Caki2 (cell line): ENCODE data around the gene CCDC172. TPM values are rescaled to one million over a fixed set of nuclear protein-coding genes. Genes with fewer than 3 reads are reported as not detected.

Source experiments
- DNase-seq: peaks from one replicate; pipeline ENCODE4 v3.0.0-alpha.2; 2015; ENCODE audit warnings: low read depth
- in situ Hi-C: cut with HindIII; loops from 2 replicates; pipeline ENCODE4 v1.10.0; 2016; ENCODE audit warnings: low sequenced_read_pairs, low pct_unique_long_range_greater_than_20kb, mixed read lengths
- total RNA-seq: library from RNA; depleted of rRNA; stranded (reverse); fragments of >200 nt; shearing (Covaris generic); gene quantifications from 2 replicates; pipeline ENCODE4 v1.2.3, GENCODE V29; 2014; ENCODE audit warnings: low replicate concordance; rRNA removed

The CCDC172 gene
- total RNA-seq, 1 experiment from 2014 or later, result not detected

GRCh38 chr10:116403740-116404250 lies 79.5 kb downstream of the CCDC172 start:
- in situ Hi-C loops, result no loop called here
- DNase-seq, result no peak

DNA sequence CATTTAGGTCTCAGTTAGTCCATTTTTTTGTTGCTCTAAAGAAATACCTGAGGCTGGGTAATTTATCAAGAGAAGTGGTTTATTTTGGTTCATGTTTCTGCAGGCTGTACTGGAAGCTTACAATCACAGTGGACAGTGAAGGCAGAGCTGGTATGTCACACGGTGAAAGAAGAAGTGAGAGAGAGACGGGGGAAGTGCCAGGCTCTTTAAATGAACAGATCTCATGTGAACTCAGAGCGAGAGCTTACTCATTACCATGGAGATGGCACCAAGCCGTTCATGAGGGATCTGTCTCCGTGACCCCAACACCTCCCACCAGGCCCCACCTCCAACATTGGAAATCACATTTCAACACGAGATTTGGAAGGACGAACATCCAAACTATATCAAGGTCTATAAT lies 84.5 kb downstream of the CCDC172 start:
- DNase-seq, result no peak
- in situ Hi-C loops, result no loop called here

DNA sequence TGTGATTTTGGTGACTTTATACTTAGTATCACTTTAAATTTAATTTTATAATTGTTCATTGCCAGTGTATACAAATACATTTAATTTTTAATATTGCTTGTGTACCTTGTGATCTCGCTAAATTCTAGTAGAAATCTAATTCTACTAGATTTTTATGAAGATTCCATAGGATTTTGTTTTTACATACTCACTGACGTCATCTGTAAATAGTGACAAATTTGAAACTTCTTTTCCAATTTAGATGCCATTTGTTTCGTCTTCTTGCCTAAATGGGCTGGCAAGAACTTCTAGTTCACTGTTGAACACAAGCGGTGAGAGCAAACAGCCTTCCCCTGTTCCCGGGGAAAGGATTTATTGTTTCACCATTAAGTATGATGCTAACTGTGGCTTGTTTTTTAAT lies 86.1 kb downstream of the CCDC172 start:
- DNase-seq, result no peak
- in situ Hi-C loops, result no loop called here

DNA sequence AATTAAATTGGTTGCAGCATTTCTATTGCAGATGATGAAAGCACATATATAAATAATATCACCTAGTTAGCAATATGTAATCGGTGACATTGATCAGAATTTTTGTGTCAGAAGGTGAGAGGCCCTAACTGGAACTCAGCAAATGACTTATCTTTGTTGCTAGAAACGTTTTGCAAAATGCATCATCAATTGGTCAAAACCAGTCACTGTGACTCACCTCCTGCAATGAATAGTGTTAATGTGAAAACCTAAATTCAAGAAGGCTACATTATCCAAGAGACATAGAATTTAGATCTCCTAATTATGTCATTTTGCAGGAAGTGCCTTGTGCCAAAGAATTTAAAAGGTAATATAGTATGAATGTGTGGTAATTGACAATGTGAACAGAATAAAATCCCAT lies 93.6 kb downstream of the CCDC172 start:
- in situ Hi-C loops, result no loop called here
- DNase-seq, result no peak

DNA sequence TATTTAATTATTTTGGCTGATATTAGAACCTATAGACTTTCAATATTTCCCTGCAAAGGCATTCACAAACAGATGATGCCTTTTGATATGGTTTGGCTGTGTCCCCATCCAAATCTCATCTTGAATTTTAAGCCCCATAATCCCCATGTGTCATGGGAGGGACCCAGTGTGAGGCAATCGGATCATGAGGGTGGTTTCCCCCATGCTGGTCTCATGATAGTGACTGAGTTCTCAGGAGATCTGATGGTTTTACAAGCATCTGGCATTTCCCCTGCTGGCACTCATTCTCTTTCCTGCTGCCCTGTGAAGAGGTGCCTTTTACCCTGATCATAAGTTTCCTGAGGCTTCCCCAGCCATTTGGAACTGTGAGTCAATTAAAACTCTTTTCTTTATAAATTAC lies 94.1 kb downstream of the CCDC172 start:
- no peak for DNase-seq

GRCh38 chr10:116421815-116422214 lies 97.6 kb downstream of the CCDC172 start:
- in situ Hi-C loops, result no loop called here
- no peak for DNase-seq

More for the DNA sequence above, 94.1 kb downstream of the CCDC172 start:
- in situ Hi-C loops, result no loop called here

DNA sequence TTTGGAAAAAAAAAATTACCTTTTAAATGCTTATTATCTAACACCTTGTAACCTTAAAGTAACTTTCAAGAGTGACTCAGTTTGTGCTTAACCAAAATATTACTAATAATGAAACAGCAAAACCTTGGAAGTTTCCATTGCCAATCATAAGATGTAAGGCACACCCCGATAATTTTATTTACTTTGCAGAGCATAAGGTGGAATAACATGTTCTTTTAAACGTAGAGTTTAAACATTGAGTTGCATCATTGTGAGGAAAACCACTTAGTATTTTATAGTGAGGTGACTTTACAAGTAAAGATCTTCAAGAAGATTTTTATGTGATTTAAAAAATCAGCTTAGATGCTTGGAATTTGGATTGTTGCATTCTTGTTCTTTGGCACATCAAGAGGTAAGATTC lies 103.4 kb downstream of the CCDC172 start, which contains the start of gene PNLIPRP3:
Gene PNLIPRP3, plus strand, starts transcription at position 177 of the 400 bp plus-strand sequence. Its CDS starts 166 bp downstream, at position 343.
- DNase-seq, result no peak
- in situ Hi-C loops, result no loop called here

GRCh38 chr10:116429288-116429977 lies 105.2 kb downstream of the CCDC172 start:
- in situ Hi-C loops, result no loop called here
- DNase-seq, result no peak

Other genes with a start within 250 kb of the CCDC172 start
- gene GFRA1, start 51.2 kb upstream of the CCDC172 start, total RNA-seq, result 8.2 and 10.5 TPM in 2 replicates
- not detected in 2 replicates for gene PNLIPRP3, start 103.4 kb downstream of the CCDC172 start, total RNA-seq
- not detected in 2 replicates for gene PNLIP, start 221.5 kb downstream of the CCDC172 start, total RNA-seq